Chondrocyte (in vitro differentiated cells): Measurements from ENCODE around the gene PPM1H. TPM values are rescaled to one million over a fixed set of nuclear protein-coding genes. Genes with fewer than 3 reads are reported as not detected.

ENCODE experiments used
- DNase-seq: peaks from one replicate; pipeline ENCODE4 v3.0.0; 2021; ENCODE audit warnings: mixed read lengths, low spot score
- H3K27ac Mint-ChIP-seq: one replicate; pipeline ENCODE4 v1.8.0; 2021; ENCODE audit warnings: mild to moderate bottlenecking, moderate library complexity, mixed read lengths; ENCODE audit not compliant: unreplicated experiment
- H3K27me3 Mint-ChIP-seq: 2 replicates; pipeline ENCODE4 v1.8.0; 2021; ENCODE audit warnings: low read depth, mixed read lengths
- H3K36me3 Mint-ChIP-seq: 2 replicates; pipeline ENCODE4 v1.8.0; 2021; ENCODE audit warnings: low read depth, mixed read lengths
- H3K4me1 Mint-ChIP-seq: 2 replicates; pipeline ENCODE4 v1.8.0; 2021; ENCODE audit warnings: low read depth, mild to moderate bottlenecking, mixed read lengths
- H3K4me3 Mint-ChIP-seq: one replicate; pipeline ENCODE4 v1.8.0; 2021; ENCODE audit warnings: mild to moderate bottlenecking, moderate library complexity, mixed read lengths; ENCODE audit not compliant: unreplicated experiment
- H3K9me3 Mint-ChIP-seq: 2 replicates; pipeline ENCODE4 v1.8.0; 2021; ENCODE audit warnings: low read depth, mixed read lengths
- CTCF ChIP-seq: fragments of 200-600 bp; sonication (generic); IDR thresholded peaks from 2 replicates; pipeline ENCODE4 v1.5.0; 2021; ENCODE audit warnings: antibody characterized with exemption, mild to moderate bottlenecking, moderate library complexity
- long read RNA-seq: library from polyadenylated mRNA; stranded (forward); transcript quantifications from one replicate; pipeline ENCODE4 v2.0.0, GENCODE V29; 2021
- total RNA-seq: library from RNA; stranded (reverse); gene quantifications from 3 replicates; pipeline ENCODE4 v1.2.1, GENCODE V29; 2021

The PPM1H gene, protein sequence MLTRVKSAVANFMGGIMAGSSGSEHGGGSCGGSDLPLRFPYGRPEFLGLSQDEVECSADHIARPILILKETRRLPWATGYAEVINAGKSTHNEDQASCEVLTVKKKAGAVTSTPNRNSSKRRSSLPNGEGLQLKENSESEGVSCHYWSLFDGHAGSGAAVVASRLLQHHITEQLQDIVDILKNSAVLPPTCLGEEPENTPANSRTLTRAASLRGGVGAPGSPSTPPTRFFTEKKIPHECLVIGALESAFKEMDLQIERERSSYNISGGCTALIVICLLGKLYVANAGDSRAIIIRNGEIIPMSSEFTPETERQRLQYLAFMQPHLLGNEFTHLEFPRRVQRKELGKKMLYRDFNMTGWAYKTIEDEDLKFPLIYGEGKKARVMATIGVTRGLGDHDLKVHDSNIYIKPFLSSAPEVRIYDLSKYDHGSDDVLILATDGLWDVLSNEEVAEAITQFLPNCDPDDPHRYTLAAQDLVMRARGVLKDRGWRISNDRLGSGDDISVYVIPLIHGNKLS
- total RNA-seq, result 34.3 to 55.9 TPM (median 44.8 TPM) in 3 replicates
- long read RNA-seq, full-length matches to known transcripts, result 19 of 39 reads
- long read RNA-seq, partial matches to known transcripts, result 10 of 39 reads
- long read RNA-seq, other reads (novel, unspliced or antisense), result 10 of 39 reads

GRCh38 chr12:62934799-62935674 is at the start of gene PPM1H:
Gene PPM1H, minus strand, starts transcription at chr12:62935150. Its CDS starts 414 bp downstream, at chr12:62934736.
- H3K27me3 Mint-ChIP-seq, result no peaks in the 10 kb centered on the region
- DNase-seq, result no peak
- H3K4me1 Mint-ChIP-seq, result peaks cover 31% of the 10 kb centered on the region

GRCh38 chr12:62983594-62983993 is 48.6 kb upstream of the PPM1H start:
- Mint-ChIP-seq H3K4me3 (no peak overlapping the region), H3K36me3 (no peaks in the 10 kb centered on the region), H3K9me3 (peaks cover 3% of the 10 kb centered on the region), H3K27me3 (no peaks in the 10 kb centered on the region), H3K27ac (no peak overlapping the region), H3K4me1 (peaks cover 3% of the 10 kb centered on the region)
- peak; percentile 49 for TF ChIP-seq CTCF
- no peak for DNase-seq

More at GRCh38 chr12:62934799-62935674, at the start of gene PPM1H:
- Mint-ChIP-seq H3K4me3 (peak within 1 kb of the TSS; percentile 100), H3K36me3 (peaks cover 4% of the 10 kb centered on the region), H3K27ac (peak within 1 kb of the TSS; percentile 98), H3K9me3 (no peaks in the 10 kb centered on the region)
- TF ChIP-seq CTCF, result peak; percentile 72

GRCh38 chr12:62978768-62979167 is 43.8 kb upstream of the PPM1H start:
- no peak for DNase-seq
- Mint-ChIP-seq H3K27me3 (no peaks in the 10 kb centered on the region), H3K27ac (no peak overlapping the region), H3K4me1 (peaks cover 3% of the 10 kb centered on the region), H3K4me3 (no peak overlapping the region), H3K9me3 (peaks cover 3% of the 10 kb centered on the region), H3K36me3 (peaks cover 3% of the 10 kb centered on the region)
- TF ChIP-seq CTCF, result no peak

- no peak overlapping the region for H3K27ac Mint-ChIP-seq
- no peak for DNase-seq
- H3K27me3 Mint-ChIP-seq, result no peaks in the 10 kb centered on the region
- peaks cover 3% of the 10 kb centered on the region for H3K9me3 Mint-ChIP-seq
- no peak overlapping the region for H3K4me3 Mint-ChIP-seq
- peaks cover 3% of the 10 kb centered on the region for H3K4me1 Mint-ChIP-seq
- TF ChIP-seq CTCF, result no peak
- H3K36me3 Mint-ChIP-seq, result peaks cover 3% of the 10 kb centered on the region
Observed at GRCh38 chr12:62977883-62978282, 42.9 kb upstream of the PPM1H start.

DNA sequence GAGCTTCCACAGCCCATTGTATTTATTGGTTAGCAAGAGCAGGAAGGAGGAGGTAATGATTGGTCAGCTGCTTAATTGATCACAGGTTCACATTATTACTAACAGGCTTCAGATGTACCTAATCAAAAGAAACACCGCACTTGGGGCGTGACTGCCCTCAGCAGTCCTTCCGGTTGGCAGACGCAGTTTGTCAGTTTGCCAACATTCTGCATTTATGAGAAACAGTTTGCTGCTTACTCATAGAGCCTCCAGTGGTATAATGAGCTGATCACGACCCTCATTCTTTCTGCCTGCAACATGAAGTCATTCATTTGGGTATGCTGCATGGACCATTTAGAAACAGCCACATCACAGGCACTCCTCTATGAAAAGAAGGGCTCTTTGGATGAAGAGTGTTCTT is 42.5 kb upstream of the PPM1H start:
- Mint-ChIP-seq H3K27me3 (no peaks in the 10 kb centered on the region), H3K4me3 (no peak overlapping the region), H3K9me3 (peaks cover 3% of the 10 kb centered on the region), H3K4me1 (peaks cover 3% of the 10 kb centered on the region), H3K27ac (no peak overlapping the region), H3K36me3 (peaks cover 3% of the 10 kb centered on the region)
- TF ChIP-seq CTCF, result no peak
- no peak for DNase-seq
